ENCODE data around the gene IFT81.
"Not testable (repeated sequence)": the region's sequence is repeated elsewhere in the genome, so short reads cannot be mapped to it uniquely, and the experiment has no call there.

IFT81 gene

GRCh38 chr12:110124269-110124995 lies at the start of gene IFT81:
Gene IFT81, plus strand, starts transcription at chr12:110124357. Its CDS starts 3,024 bp downstream, at chr12:110127381.
- in situ Hi-C loops (cut with MboI; ENCODE audit: low sequenced_read_pairs) = loop anchor here (25.0 kb wide), 1 partner anchor 463 kb away; the partner anchor contains the start of gene PPTC7

GRCh38 chr12:110075880-110076279 lies 48.3 kb upstream of the IFT81 start:
- in situ Hi-C loops (cut with MboI; ENCODE audit: low sequenced_read_pairs) = no loop called here

GRCh38 chr12:110077800-110078199 lies 46.4 kb upstream of the IFT81 start:
- in situ Hi-C loops (cut with MboI; ENCODE audit: low sequenced_read_pairs) = no loop called here

- in situ Hi-C loops (cut with MboI; ENCODE audit: low sequenced_read_pairs) = no loop called here
Observed at GRCh38 chr12:110079477-110080400, 44.4 kb upstream of the IFT81 start.

- in situ Hi-C loops (cut with MboI; ENCODE audit: low sequenced_read_pairs) = no loop called here
Observed at GRCh38 chr12:110080410-110080809, 43.7 kb upstream of the IFT81 start.

GRCh38 chr12:110084314-110085015 lies 39.7 kb upstream of the IFT81 start:
- in situ Hi-C loops (cut with MboI; ENCODE audit: low sequenced_read_pairs) = no loop called here

GRCh38 chr12:110088216-110088615 lies 35.9 kb upstream of the IFT81 start:
- in situ Hi-C loops (cut with MboI; ENCODE audit: low sequenced_read_pairs) = not testable (repeated sequence)

GRCh38 chr12:110088936-110089335 lies 35.2 kb upstream of the IFT81 start:
- in situ Hi-C loops (cut with MboI; ENCODE audit: low sequenced_read_pairs) = no loop called here

- in situ Hi-C loops (cut with MboI; ENCODE audit: low sequenced_read_pairs) = no loop called here
Observed at GRCh38 chr12:110090266-110091135, 33.7 kb upstream of the IFT81 start.

GRCh38 chr12:110091136-110091711 lies 32.9 kb upstream of the IFT81 start:
- in situ Hi-C loops (cut with MboI; ENCODE audit: low sequenced_read_pairs) = no loop called here

GRCh38 chr12:110093631-110094311 lies 30.4 kb upstream of the IFT81 start:
- in situ Hi-C loops (cut with MboI; ENCODE audit: low sequenced_read_pairs) = no loop called here

- in situ Hi-C loops (cut with MboI; ENCODE audit: low sequenced_read_pairs) = loop anchor here (25.0 kb wide), 1 partner anchor 487 kb away; the partner anchor contains the start of gene PPTC7
Observed at GRCh38 chr12:110100315-110100970, 23.7 kb upstream of the IFT81 start.

GRCh38 chr12:110102255-110102654 lies 21.9 kb upstream of the IFT81 start:
- in situ Hi-C loops (cut with MboI; ENCODE audit: low sequenced_read_pairs) = loop anchor here (25.0 kb wide), 1 partner anchor 485 kb away; the partner anchor contains the start of gene PPTC7

GRCh38 chr12:110104188-110105094 lies 19.7 kb upstream of the IFT81 start:
- in situ Hi-C loops (cut with MboI; ENCODE audit: low sequenced_read_pairs) = loop anchor here (25.0 kb wide), 1 partner anchor 483 kb away; the partner anchor contains the start of gene PPTC7

GRCh38 chr12:110105159-110105558 lies 19.0 kb upstream of the IFT81 start:
- in situ Hi-C loops (cut with MboI; ENCODE audit: low sequenced_read_pairs) = loop anchor here (25.0 kb wide), 1 partner anchor 482 kb away; the partner anchor contains the start of gene PPTC7

- in situ Hi-C loops (cut with MboI; ENCODE audit: low sequenced_read_pairs) = loop anchor here (25.0 kb wide), 1 partner anchor 481 kb away; the partner anchor contains the start of gene PPTC7
Observed at GRCh38 chr12:110105986-110106385, 18.2 kb upstream of the IFT81 start.
